Measurements from ENCODE around the gene LY6G6C.

Gene LY6G6C

DNA sequence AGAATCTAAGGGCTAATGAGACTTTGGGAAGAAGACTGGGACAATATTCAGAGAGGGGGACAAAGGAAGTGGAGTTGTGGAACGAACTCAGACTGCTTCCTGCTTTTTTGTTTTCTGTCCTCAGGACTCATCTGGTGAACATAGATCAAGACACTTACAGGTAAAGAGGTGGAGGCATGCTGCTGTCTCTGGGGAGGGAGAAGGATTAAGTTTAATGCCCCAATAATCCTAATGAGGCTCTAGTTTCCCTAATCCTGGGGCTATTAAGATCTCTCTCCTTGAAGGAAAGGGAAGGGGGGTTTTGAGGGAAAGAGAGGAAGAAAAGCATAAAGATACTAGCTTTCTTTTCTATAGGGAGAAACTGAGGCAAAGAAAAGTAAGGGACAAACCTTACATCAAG is 22.9 kb upstream of the LY6G6C start:
- DNase-seq (ENCODE audit: low read depth), result no peak
- H3K4me3 ChIP-seq (ENCODE audit: low read depth, low read length), result no peak overlapping the region

DNA sequence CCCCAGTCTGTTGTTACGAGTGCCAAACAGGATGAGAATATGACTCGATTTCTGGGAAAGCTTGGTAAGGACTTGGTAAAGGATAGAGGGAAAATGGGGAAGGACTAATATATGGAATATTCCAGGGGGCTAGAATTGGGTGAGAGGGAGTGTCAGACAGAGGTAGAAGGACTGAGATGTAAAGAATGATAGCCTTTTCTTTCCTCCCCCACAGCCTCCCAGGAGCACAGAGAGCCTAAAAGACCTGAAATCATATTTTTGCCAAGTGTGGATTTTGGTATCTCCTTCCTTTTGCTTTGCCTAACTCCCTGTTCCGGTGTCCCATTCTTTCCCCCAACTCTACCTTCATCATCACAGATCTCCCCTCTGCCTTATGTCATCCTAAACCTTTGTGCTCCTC is 21.3 kb upstream of the LY6G6C start:
- DNase-seq (ENCODE audit: low read depth), result no peak
- no peak overlapping the region for H3K4me3 ChIP-seq (ENCODE audit: low read depth, low read length)

DNA sequence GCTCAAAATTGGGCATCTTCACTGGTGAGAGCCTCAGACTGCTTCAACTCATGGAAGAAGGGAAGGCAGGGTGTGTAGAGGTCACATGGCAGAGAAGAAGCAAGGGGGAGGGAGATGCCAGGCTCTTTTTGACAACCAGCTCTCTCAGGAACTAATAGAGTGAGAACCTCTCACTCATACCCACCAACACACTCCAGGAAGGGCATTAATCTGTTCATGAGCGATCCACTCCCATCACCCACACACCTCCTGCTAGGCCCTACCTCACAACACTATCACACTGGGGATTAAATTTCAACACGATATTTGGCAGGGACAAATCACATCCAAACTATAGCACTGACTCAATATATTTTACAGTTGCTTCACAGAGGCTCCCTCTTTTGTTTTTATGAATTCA is 20.3 kb upstream of the LY6G6C start:
- DNase-seq (ENCODE audit: low read depth), result no peak
- no peak overlapping the region for H3K4me3 ChIP-seq (ENCODE audit: low read depth, low read length)

DNA sequence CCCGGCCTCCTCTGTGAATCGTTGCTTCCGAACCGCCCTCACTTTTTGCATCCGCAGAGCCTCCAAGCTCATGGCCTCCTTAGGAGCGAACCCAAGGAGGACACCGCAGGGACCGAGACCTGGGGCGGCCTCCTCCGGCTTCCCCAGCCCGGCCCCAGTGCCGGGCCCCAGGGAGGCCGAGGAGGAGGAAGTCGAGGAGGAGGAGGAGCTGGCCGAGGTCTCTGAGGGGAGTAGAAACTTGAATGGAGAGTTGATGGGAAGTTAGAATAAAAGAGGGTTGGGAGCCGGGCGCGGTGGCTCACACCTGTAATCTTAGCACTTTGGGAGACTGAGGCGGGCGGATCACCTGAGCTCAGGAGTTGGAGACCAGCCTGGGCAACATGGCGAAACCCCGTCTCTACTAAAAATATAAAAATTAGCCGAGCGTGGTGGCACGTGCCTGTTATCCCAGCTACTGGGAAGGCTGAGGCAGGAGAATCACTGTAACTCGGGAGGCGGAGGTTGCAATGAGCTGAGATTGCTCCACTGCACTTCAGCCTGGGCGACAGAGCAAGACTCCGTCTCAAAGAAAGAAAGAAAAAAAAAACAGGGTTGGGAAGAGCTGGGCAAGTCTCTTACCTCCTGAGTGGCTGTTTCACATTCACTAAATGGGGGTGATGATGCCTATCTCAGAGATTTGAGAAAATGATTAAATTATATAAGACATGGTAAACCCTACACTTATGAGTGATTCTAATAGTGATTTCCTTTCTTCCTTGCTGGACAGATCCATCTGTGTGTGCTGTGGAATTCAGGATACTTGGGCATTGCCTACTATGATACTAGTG is 19.1 kb upstream of the LY6G6C start:
- peak overlapping the region; percentile 87 for H3K4me3 ChIP-seq (ENCODE audit: low read depth, low read length)
- DNase-seq (ENCODE audit: low read depth), result no peak

DNA sequence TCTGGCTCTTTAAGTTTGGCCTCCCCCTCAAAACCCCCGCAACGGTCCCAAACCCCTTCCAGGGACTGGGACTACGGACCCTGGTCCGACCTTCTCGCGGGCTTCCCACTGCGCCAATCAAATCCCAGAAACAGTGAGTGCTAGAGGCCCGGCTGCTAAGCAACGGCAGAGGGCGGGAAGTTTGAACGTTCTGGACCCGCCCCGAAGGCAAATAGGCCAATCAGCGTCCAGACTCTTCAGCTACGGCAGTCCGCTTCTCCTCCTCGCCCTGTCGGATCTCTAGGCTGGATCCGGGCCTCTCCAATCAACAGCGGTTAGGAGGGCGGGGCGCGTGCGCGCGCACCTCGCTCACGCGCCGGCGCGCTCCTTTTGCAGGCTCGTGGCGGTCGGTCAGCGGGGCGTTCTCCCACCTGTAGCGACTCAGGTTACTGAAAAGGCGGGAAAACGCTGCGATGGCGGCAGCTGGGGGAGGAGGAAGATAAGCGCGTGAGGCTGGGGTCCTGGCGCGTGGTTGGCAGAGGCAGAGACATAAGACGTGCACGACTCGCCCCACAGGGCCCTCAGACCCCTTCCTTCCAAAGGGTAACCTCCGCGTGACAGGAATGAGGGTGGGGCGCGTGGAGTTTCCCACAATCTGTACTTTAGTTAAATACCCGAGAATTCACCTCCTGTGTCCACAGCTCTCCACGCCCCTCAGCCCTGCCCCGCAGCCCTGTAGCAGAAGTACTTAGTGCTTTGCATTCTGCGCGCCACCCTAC is 18.3 kb upstream of the LY6G6C start, which contains the start of gene MSH5:
Gene MSH5, plus strand, starts transcription at position 367 of the 758 bp plus-strand sequence. CDS start 462 bp downstream, outside the sequence.
- H3K4me3 ChIP-seq (ENCODE audit: low read depth, low read length), result peak within 1 kb of the TSS; percentile 87
- DNase-seq (ENCODE audit: low read depth), result peak; percentile 97

DNA sequence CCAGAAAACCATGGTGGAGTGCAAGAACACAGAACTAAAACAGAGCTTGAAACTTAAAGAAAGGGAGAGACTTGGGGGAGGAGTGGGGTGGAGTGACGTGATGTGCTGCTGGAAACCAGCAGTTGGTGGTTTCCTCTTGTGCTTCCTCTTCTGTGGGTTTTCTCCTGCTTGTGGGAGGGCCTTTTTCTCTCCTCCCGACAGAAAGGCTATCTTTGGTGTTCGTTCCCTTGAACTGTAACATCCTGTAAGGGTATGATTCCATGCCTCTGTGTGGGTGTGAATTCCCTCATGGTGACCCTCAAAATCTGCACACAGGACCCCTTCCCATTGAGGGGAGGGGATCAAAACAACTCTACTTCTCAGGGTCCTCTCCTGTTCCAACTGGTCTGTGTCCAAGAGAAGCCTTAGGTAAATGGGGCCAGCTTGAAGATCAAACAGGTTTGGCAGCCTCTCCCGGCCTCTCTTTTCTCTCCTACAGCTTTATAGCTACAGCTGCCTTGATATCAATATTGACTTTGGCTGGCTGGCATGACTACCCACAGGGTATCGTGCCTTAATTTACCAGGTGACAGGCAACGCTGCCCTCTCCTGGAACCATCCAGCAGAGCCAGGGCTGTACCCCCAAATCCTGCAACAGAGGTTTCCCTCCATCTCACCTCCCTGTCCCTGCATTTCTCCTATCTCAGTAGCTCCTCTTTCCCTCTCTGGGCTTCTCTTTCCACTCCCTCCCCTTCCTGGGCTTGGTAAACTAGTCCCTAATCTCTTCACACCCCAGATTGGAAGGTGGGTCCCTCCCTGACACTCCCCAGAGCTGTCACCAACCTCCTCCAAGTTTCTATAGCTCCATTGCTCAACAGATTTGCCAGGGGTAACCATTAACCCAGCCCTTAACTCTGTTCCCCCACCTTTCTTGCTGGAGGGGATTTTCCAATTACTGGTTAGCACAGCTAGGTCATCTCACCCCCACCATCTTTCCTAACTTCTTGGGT is 16.7 kb upstream of the LY6G6C start:
- DNase-seq (ENCODE audit: low read depth), result peak; percentile 62
- peak overlapping the region; percentile 26 for H3K4me3 ChIP-seq (ENCODE audit: low read depth, low read length)

DNA sequence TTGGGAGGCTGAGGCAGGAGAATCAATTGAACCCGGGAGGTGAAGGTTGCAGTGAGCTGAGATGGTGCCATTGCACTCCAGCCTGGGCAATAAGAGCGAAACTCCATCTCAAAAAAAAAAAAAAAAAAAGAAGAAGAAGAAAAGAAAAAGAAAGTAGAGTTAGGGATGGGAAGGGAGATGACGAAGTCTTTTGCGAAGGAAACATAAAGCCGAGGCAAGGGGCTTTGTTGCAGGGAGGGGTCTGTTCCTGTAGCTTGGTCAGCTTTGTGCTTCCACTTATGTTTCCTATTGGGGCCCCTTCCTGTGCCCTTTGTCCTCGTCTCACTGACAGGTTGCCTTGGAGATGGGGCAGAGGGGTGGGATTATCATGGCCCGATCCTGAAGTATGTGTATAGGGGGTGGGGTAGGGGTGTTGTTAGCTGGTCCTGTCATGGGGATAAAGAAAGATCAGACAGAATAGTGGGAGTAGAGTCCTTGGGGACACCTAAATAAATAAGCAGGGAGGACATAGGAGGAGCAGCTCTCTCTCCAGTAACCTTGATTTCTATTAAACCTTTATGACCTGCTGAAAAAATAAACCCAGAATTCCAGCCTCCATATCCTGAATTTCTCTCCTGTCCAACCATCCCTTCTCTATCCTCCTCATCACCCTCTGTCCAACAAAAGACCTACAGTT is 15.9 kb upstream of the LY6G6C start:
- H3K4me3 ChIP-seq (ENCODE audit: low read depth, low read length), result peak overlapping the region; percentile 26
- no peak for DNase-seq (ENCODE audit: low read depth)

DNA sequence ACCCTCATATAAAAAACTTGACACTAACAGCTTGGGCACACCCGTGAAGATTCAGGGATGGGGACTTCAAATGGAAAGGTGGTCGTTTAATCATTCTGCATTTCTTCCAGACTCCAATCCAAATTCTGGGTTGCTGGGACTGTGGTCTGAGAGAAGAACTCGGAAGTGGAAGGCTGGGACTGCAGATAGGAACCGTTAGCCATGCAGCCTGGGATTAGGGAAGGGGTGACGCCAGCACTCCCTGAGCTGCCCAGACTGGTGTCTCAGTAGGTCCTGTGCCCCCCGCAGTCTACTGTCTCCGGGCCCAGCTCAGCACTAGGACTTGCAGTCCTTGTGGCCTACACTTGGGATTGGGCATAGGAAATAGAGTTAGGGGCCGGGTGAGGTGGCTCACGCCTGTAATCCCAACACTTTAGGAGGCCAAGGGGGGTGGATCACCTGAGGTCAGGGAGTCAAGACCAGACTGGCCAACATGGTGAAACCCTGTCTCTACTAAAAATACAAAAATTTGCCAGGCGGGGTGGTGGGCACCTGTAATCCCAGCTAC is 15.3 kb upstream of the LY6G6C start:
- no peak for DNase-seq (ENCODE audit: low read depth)
- H3K4me3 ChIP-seq (ENCODE audit: low read depth, low read length), result peak overlapping the region; percentile 99

DNA sequence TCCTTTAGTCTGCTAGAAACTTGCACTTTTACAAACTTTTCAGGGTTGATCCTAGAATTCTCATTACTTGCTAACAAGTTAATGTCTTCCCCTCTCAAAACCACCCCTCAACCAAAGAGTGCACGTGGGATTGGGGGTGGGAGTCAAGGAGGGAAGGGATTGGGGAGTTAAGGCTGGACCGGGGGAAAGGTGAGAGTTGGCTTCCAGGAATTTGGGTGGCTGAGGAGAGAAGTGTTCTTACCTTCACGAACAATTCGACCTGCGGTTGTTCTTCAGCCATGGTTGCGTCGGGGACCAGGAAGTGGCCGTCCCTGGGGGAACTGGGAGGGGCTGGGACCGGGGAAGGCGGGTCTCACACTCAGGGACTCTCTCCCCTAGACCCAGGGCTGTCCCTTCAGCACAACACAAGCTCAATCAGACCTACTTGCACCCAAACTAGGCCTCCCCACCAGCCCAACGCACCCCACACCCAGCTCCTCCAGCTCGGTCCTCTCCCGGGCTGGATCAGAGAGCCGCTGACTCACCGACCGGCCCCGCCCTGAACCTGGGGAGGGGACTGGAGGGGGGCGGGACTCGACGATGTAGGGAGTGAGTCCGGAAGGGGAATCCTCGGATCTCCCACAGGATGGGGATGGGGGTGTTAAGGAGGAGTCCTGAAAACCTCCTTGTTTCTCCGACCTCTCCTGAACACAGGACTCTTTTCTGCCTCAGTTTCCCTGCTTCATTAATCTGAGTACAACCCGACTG is 14.6 kb upstream of the LY6G6C start, which contains the start of gene CLIC1:
Gene CLIC1, minus strand, starts transcription at position 510 of the 747 bp plus-strand sequence. Its CDS starts 230 bp downstream, at position 280.
- DNase-seq (ENCODE audit: low read depth), result peak; percentile 30

DNA sequence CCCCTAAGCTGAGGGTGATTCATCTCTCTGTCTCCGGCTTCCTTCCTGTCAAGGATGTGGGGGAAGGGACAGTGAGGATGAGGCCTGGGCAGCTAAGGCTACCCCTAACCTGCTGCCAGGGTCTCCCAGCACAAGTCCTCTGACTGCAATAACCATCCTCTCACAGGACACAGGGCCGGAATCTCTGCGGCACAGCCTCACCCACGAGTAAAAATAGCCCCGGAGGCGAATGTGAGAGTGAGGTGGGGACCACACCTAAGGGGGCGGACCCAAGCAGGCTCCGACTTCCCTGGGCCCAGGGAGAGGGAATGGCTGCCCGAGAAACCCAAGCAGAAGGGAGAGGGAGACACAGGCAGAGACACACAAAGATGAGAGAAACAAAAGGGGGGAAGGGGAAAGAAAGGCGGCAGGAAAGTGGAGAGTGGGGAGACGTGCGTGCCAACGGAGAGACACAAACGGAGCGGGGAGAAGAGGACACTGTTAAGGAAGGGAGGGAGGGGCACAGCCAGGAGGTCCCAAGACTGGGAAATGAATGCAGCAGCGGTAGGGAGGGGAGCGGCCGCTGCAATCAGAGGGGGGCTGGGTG is 13.4 kb upstream of the LY6G6C start:
- peak overlapping the region; percentile 99 for H3K4me3 ChIP-seq (ENCODE audit: low read depth, low read length)

More for the DNA sequence above, 14.6 kb upstream of the LY6G6C start, which contains the start of gene CLIC1:
- peak within 1 kb of the TSS; percentile 99 for H3K4me3 ChIP-seq (ENCODE audit: low read depth, low read length)

DNA sequence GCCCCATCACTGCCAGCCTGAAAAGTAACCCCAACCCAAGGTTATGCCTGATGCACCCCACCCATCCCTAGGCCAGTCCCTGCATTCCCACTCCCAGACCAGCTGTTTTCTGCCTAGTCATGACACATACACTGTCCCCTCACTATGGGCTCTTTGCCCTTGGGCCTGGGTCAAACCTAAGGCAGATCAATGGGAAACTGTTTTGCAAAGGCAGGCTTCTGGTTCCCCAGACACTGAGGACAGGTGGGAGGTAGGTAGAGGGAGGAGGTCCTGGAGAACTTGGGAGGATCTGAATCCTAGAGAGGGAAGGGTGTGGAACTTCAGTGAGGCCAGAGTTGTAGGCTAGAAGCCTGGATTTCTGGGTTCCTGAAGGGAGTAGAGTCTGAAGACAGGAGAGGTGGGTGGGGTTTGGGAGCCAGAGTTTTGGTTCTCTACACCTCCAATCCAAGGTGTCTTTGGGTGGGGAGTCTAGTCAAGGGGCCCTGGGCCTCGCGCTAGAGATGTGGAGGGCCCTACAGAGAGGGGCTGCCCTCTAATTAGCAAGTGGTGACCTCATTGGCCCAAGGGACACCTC is 12.8 kb upstream of the LY6G6C start:
- no peak for DNase-seq (ENCODE audit: low read depth)
- peak overlapping the region; percentile 99 for H3K4me3 ChIP-seq (ENCODE audit: low read depth, low read length)

More for the DNA sequence above, 13.4 kb upstream of the LY6G6C start:
- DNase-seq (ENCODE audit: low read depth), result peak; percentile 29

DNA sequence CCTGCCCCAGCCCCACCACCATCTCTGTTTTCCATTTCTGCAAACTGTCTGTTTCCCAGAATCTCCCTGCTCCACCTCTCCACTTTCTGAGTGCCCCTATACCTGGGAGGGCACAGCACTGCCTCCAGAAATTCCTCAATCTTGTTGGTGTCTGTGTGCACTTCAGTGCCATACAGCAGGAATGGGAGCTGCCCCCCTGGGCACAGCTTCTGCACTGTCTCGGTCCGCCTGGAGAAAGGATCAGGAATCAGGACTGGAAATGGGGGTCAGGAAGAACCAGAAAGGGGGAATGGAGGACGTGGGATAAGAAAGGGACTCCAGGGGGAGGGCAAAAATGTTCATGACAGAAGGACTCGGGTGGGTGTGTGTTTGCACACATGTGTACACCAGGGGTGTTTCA is 12.2 kb upstream of the LY6G6C start:
- peak overlapping the region; percentile 99 for H3K4me3 ChIP-seq (ENCODE audit: low read depth, low read length)
- DNase-seq (ENCODE audit: low read depth), result no peak

DNA sequence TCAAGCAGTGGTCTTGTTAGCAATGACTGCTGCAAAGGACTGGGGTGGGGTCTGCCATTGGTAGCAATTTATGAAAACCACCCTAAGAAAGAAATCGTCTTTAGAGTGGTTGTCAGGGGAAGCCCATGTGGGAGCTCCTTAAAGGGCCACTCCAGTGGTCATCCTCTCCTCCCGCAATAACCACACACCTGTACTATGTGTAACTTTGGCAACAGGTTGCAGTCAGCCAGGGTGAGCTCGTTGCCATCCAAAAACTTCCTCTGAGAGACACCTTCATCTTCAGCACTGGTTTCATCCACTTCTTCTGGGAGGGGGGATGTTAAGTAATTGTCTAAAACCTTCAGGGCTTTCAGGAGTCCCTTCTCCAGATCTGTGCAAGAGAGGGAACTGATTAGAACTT is 10.5 kb upstream of the LY6G6C start:
- no peak for DNase-seq (ENCODE audit: low read depth)
- H3K4me3 ChIP-seq (ENCODE audit: low read depth, low read length), result no peak overlapping the region

DNA sequence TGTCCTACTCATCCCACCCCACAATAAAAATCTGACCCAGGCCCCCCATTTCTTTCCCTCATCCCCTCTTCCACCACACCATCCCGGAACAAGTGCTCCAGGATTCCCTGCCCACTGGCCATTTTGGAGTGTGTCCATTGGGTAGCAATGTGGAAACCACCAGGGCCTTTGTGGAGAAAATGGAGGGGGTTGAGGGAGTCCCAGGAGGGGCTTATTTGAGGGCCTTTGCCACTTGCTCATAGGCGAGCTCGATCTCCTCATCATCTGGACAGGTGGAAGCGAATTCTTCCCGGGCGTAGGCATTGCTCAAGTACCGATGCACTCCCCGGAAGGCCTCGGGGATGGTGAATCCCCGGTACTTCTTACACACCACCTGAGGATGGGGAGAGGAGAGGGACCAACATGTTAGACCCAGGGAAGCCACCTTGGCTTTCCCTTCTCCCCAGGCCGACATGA is 9.1 kb upstream of the LY6G6C start:
- no peak for DNase-seq (ENCODE audit: low read depth)
- H3K4me3 ChIP-seq (ENCODE audit: low read depth, low read length), result peak overlapping the region; percentile 90

DNA sequence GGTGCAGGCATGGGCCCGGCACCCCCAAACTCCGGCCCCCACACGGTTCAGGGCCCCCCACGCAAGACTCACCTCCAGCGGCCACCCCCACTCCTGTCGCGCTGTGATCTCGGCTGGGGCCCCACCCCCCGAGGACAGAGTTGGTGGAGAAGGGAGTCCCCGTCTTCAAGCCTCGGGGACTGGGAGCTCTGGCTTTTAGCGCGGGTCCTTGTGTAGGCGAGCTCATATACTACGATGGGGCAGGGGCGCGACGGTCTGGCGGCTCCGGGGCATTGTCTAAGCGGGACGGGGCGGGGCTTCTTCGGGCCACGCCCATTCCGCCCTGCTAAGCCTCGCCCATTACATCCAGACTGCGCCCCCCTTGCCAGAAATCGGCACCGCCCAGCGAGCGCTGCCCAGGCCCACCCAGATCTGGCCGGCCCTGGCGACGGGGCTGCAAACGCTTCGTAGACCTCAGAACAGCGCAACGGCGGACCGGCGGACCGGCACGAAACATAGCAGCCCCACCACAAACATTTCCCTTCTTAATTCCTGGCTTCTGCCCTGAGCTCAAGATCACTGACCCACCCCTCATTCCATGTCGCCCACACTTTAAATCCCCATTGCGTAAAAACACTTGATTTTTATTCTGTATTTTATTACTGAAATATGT is 8.6 kb upstream of the LY6G6C start:
- peak overlapping the region; percentile 90 for H3K4me3 ChIP-seq (ENCODE audit: low read depth, low read length)
- peak; percentile 64 for DNase-seq (ENCODE audit: low read depth)

DNA sequence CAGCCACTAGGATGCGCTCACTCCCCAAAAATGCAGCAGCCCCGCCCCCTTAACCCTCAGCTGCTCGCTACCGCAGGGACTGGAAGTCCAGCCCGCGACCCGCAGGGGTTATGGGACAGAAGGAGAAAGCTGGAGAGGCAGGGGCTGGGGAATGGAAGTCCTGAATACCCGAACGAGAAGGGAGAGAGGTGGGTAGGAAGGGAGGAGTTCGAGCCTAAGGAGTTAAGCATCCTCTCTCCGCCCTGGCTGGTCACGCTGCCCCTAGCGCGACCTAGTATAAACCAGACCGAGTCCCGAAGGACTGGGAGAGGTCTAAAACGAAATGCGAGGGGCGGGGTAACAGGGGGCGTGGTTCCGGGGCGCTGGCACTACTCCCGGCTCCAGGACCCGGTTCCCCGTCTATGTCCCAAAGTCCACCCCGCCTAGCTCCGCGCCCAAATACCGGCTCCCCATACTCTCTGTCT is 8.0 kb upstream of the LY6G6C start:
- peak overlapping the region; percentile 90 for H3K4me3 ChIP-seq (ENCODE audit: low read depth, low read length)
- peak; percentile 50 for DNase-seq (ENCODE audit: low read depth)

Data from skeletal muscle cell (primary cell).